WERI-Rb-1 (cell line): ENCODE results near the gene OR5B2.

Experiments used
- DNase-seq: peaks from one replicate; pipeline ENCODE4 v3.0.0-alpha.2; 2020
- H3K27ac ChIP-seq: fragments of 250-450 bp; sonication (Bioruptor Pico); 2 replicates; pipeline ENCODE4 v1.5.1; 2020; ENCODE audit warnings: mild to moderate bottlenecking, moderate library complexity
- H3K27me3 ChIP-seq: fragments of 250-450 bp; sonication (Bioruptor Pico); 2 replicates; pipeline ENCODE4 v1.5.1; 2021; ENCODE audit warnings: mild to moderate bottlenecking, low read depth, moderate library complexity; ENCODE audit not compliant: insufficient read depth, severe bottlenecking
- H3K36me3 ChIP-seq: fragments of 250-450 bp; sonication (Bioruptor Pico); 2 replicates; pipeline ENCODE4 v1.5.1; 2020; ENCODE audit warnings: mild to moderate bottlenecking, moderate library complexity
- H3K4me3 ChIP-seq: 2 replicates; pipeline ENCODE4 v1.5.1; 2011; ENCODE audit warnings: low read depth, mild to moderate bottlenecking, control low read depth, low read length
- H3K9me3 ChIP-seq: fragments of 250-450 bp; sonication (Bioruptor Pico); 2 replicates; pipeline ENCODE4 v1.5.1; 2021; ENCODE audit warnings: mild to moderate bottlenecking, moderate library complexity; ENCODE audit not compliant: severe bottlenecking
- CTCF ChIP-seq: IDR thresholded peaks from 2 replicates; pipeline ENCODE4 v1.5.1; 2011; ENCODE audit warnings: low read depth, mild to moderate bottlenecking, control low read depth, inconsistent platforms, low read length

Gene OR5B2

GRCh38 chr11:58390551-58391063 is 37.3 kb downstream of the OR5B2 start:
- Histone ChIP-seq H3K27me3 (peaks cover 30% of the 10 kb centered on the region), H3K27ac (no peak overlapping the region), H3K36me3 (no peaks in the 10 kb centered on the region), H3K4me3 (no peak overlapping the region), H3K9me3 (no peaks in the 10 kb centered on the region)
- no peak for TF ChIP-seq CTCF
- no peak for DNase-seq
